Motor neuron (in vitro differentiated cells): ENCODE data around the gene ADAP1. TPM values are rescaled to one million over a fixed set of nuclear protein-coding genes. Genes with fewer than 3 reads are reported as not detected.
"Not testable (repeated sequence)": the region's sequence is repeated elsewhere in the genome, so short reads cannot be mapped to it uniquely, and the experiment has no call there.

Experiments
- ATAC-seq, 8 experiments: fragments of 200-7000 bp; cut with Tn5 transposase; replicated peaks in 6 of 8; 2 replicates each; pipeline ENCODE4 v1.8.0; 2021; ENCODE audit warnings: mild to moderate bottlenecking in 8 of 8, moderate library complexity in 8 of 8
- H3K27ac ChIP-seq, 2 donors: fragments of 250-450 bp; sonication (Bioruptor Pico); 2 replicates each; pipeline ENCODE4 v1.9.0; 2021; ENCODE audit warnings: antibody characterized with exemption in 2 of 2, mild to moderate bottlenecking in 2 of 2, moderate library complexity in 1 of 2
- H3K4me1 ChIP-seq, 2 donors: fragments of 250-450 bp; sonication (Bioruptor Pico); replicated peaks in 1 of 2; 2 replicates each; pipeline ENCODE4 v1.6.1; 2021; ENCODE audit warnings: antibody characterized with exemption in 2 of 2, mild to moderate bottlenecking in 2 of 2, moderate library complexity in 1 of 2
- H3K4me3 ChIP-seq, 5 donors: fragments of 250-450 bp; sonication (Bioruptor Pico); 2 replicates each; pipeline ENCODE4 v1.9.0; 2021; ENCODE audit warnings: antibody characterized with exemption in 5 of 5, mild to moderate bottlenecking in 5 of 5, moderate library complexity in 4 of 5
- WGBS, 10 experiments: fragments of 450-650 bp; shearing (Covaris generic); methylation state at CpG; one replicate each; pipeline ENCODE4 v1.0.0; 2022; 5-methylcytosine and 5-hydroxymethylcytosine counted together
- in situ Hi-C, 9 experiments: fragments of 400-800 bp; cut with MboI; loops; one replicate each; pipeline ENCODE4 v1.15.0; 2021; ENCODE audit warnings: low sequenced_read_pairs in 9 of 9, low pct_unique_long_range_greater_than_20kb in 2 of 9; ENCODE audit not compliant: unreplicated experiment in 9 of 9
- total RNA-seq, 8 experiments: library from RNA; unstranded; fragments of 300-600 nt; gene quantifications; 2 replicates each; pipeline versions ENCODE4 v1.2.3 to v1.2.4, GENCODE V29; 2022

ADAP1 gene
- total RNA-seq, 8 experiments from 2014 or later = 1.3 to 24.2 (median 3.7) TPM

- in situ Hi-C loops = no loop called here
- H3K4me3 ChIP-seq = no peak overlapping the region
- no peaks in the 10 kb centered on the region for H3K4me1 ChIP-seq
- no peak overlapping the region for H3K27ac ChIP-seq
- WGBS, 10 experiments = 28 to 100% (median 95%) methylated on average over 1 to 10 of the region's 29 CpGs; no CpG with 5 or more reads in 4 of the 10 experiments
- ATAC-seq = no peak
Measured at GRCh38 chr7:946256-946996, 8.1 kb downstream of the ADAP1 start.

GRCh38 chr7:945556-946255, 8.8 kb downstream of the ADAP1 start:
- ATAC-seq = peak in 2 of 8 experiments; percentile 21 to 24
- H3K4me1 ChIP-seq = no peaks in the 10 kb centered on the region
- in situ Hi-C loops = no loop called here
- 80% methylated on average over 1 of the region's 30 CpGs; no CpG with 5 or more reads in 9 of the 10 experiments for WGBS, 10 experiments
- H3K4me3 ChIP-seq = no peak overlapping the region
- H3K27ac ChIP-seq = no peak overlapping the region

GRCh38 chr7:945147-945555, 9.3 kb downstream of the ADAP1 start:
- H3K27ac ChIP-seq = no peak overlapping the region
- no peaks in the 10 kb centered on the region for H3K4me1 ChIP-seq
- ATAC-seq = peak in 1 of 8 experiments; percentile 17
- in situ Hi-C loops = no loop called here
- 40 to 70% methylated on average over 1 to 2 of the region's 13 CpGs; no CpG with 5 or more reads in 8 of the 10 experiments for WGBS, 10 experiments
- H3K4me3 ChIP-seq = no peak overlapping the region

GRCh38 chr7:944744-945143, 9.7 kb downstream of the ADAP1 start:
- Histone ChIP-seq H3K4me1 (no peaks in the 10 kb centered on the region), H3K4me3 (no peak overlapping the region), H3K27ac (no peak overlapping the region)
- no peak for ATAC-seq
- in situ Hi-C loops = no loop called here
- WGBS, 10 experiments = 38 to 100% (median 75%) methylated on average over 1 to 3 of the region's 5 CpGs; no CpG with 5 or more reads in 2 of the 10 experiments

- in situ Hi-C loops, H3K4me1 ChIP-seq, H3K4me3 ChIP-seq, H3K27ac ChIP-seq, ATAC-seq: not testable (repeated sequence)
- WGBS, 10 experiments = 0 to 100% (median 70%) methylated on average over 1 to 3 of the region's 4 CpGs; no CpG with 5 or more reads in 5 of the 10 experiments
Measured at GRCh38 chr7:943793-944192, 10.7 kb downstream of the ADAP1 start.

- no peak for ATAC-seq
Measured at GRCh38 chr7:940599-941408, 13.7 kb downstream of the ADAP1 start.

GRCh38 chr7:939843-940242, 14.6 kb downstream of the ADAP1 start:
- no peak for ATAC-seq
- H3K27ac ChIP-seq = no peak overlapping the region
- H3K4me1 ChIP-seq = no peaks in the 10 kb centered on the region
- 63 to 100% (median 90%) methylated on average over 1 to 4 of the region's 4 CpGs; no CpG with 5 or more reads in 4 of the 10 experiments for WGBS, 10 experiments
- H3K4me3 ChIP-seq = no peak overlapping the region
- in situ Hi-C loops = no loop called here

More at GRCh38 chr7:940599-941408, 13.7 kb downstream of the ADAP1 start:
- no peak overlapping the region for H3K27ac ChIP-seq
- H3K4me1 ChIP-seq = no peaks in the 10 kb centered on the region
- 19 to 91% (median 63%) methylated on average over 1 to 2 of the region's 2 CpGs; no CpG with 5 or more reads in 1 of the 10 experiments for WGBS, 10 experiments
- H3K4me3 ChIP-seq = no peak overlapping the region
- in situ Hi-C loops = no loop called here

GRCh38 chr7:938546-939185, 15.8 kb downstream of the ADAP1 start:
- Histone ChIP-seq H3K27ac (no peak overlapping the region), H3K4me1 (no peaks in the 10 kb centered on the region), H3K4me3 (no peak overlapping the region)
- ATAC-seq = no peak
- in situ Hi-C loops = no loop called here
- 59 to 100% (median 97%) methylated on average over 2 to 11 of the region's 27 CpGs; no CpG with 5 or more reads in 4 of the 10 experiments for WGBS, 10 experiments

GRCh38 chr7:937856-938484, 16.5 kb downstream of the ADAP1 start:
- Histone ChIP-seq H3K27ac (no peak overlapping the region), H3K4me3 (no peak overlapping the region), H3K4me1 (no peaks in the 10 kb centered on the region)
- WGBS, 10 experiments = 70 to 100% (median 79%) methylated on average over 2 to 14 of the region's 16 CpGs; no CpG with 5 or more reads in 5 of the 10 experiments
- in situ Hi-C loops = no loop called here
- no peak for ATAC-seq

- in situ Hi-C loops = no loop called here
- Histone ChIP-seq H3K27ac (no peak overlapping the region), H3K4me1 (no peaks in the 10 kb centered on the region), H3K4me3 (no peak overlapping the region)
- ATAC-seq = peak in 4 of 8 experiments; percentile 16 to 60 (median 28)
- WGBS, 10 experiments = 20 to 100% (median 80%) methylated on average over 1 to 2 of the region's 22 CpGs; no CpG with 5 or more reads in 5 of the 10 experiments
Measured at GRCh38 chr7:936386-937054, 18.0 kb downstream of the ADAP1 start.

GRCh38 chr7:935874-936385, 18.6 kb downstream of the ADAP1 start:
- in situ Hi-C loops = no loop called here
- Histone ChIP-seq H3K4me1 (no peaks in the 10 kb centered on the region), H3K27ac (no peak overlapping the region), H3K4me3 (no peak overlapping the region)
- WGBS, 10 experiments = 80 to 100% (median 93%) methylated on average over 1 to 10 of the region's 28 CpGs; no CpG with 5 or more reads in 5 of the 10 experiments
- ATAC-seq = no peak
